Gastrocnemius medialis (tissue), 4 donors: Measurements from ENCODE around the gene PTGIR. TPM values are rescaled to one million over a fixed set of nuclear protein-coding genes. Genes with fewer than 3 reads are reported as not detected.

ENCODE experiments used
- ATAC-seq, 2 donors: fragments of 150-250 bp; one replicate each; pipeline ENCODE4 v1.9.1; 2016
- DNase-seq, 2 donors: peaks; one replicate each; pipeline ENCODE4 v3.0.0-alpha.2; 2019
- H3K27ac ChIP-seq, 4 donors: fragments of 200-600 bp; sonication (generic); 1 replicate in 1 of 4; 2 replicates in 3 of 4; pipeline ENCODE4 v1.5.1; 2016 to 2018; ENCODE audit warnings: mild to moderate bottlenecking in 2 of 4, moderate library complexity in 1 of 4
- H3K27me3 ChIP-seq, 3 donors: fragments of 200-600 bp; sonication (generic) in 2 of 3; 1 replicate in 1 of 3; 2 replicates in 2 of 3; pipeline versions ENCODE4 v1.5.1 to v1.6.0; 2016 to 2019; ENCODE audit warnings: mild to moderate bottlenecking in 1 of 3, moderate library complexity in 1 of 3
- H3K36me3 ChIP-seq, 2 donors: fragments of 200-600 bp; sonication (generic) in 1 of 2; one replicate each; pipeline ENCODE4 v1.5.1; 2017 to 2018
- H3K4me1 ChIP-seq, 2 donors: fragments of 200-600 bp; sonication (generic) in 1 of 2; one replicate each; pipeline ENCODE4 v1.5.1; 2016 to 2017; ENCODE audit warnings: mild to moderate bottlenecking in 2 of 2
- H3K4me3 ChIP-seq, 4 donors: fragments of 200-600 bp; sonication (generic) in 3 of 4; 1 replicate in 1 of 4; 2 replicates in 3 of 4; pipeline ENCODE4 v1.5.1; 2016 to 2019; ENCODE audit warnings: mild to moderate bottlenecking in 2 of 4
- H3K9me3 ChIP-seq, 3 donors: fragments of 200-600 bp; sonication (generic) in 2 of 3; 1 replicate in 1 of 3; 2 replicates in 2 of 3; pipeline ENCODE4 v1.5.1; 2016 to 2019
- CTCF ChIP-seq, 5 experiments: fragments of 450-650 bp in 3 of 5; fragments of 200-600 bp in 2 of 5; sonication (generic) in 2 of 5; IDR thresholded peaks in 4 of 5; conservative IDR thresholded peaks in 1 of 5; 1 replicate in 4 of 5; 2 replicates in 1 of 5; pipeline ENCODE4 v1.5.1; 2016 to 2019; ENCODE audit warnings: antibody characterized with exemption in 5 of 5, mild to moderate bottlenecking in 3 of 5, moderate library complexity in 3 of 5
- POLR2A ChIP-seq, 2 donors: fragments of 450-650 bp; IDR thresholded peaks; one replicate each; pipeline ENCODE4 v1.6.1; 2017; ENCODE audit warnings: antibody characterized with exemption in 2 of 2, mild to moderate bottlenecking in 2 of 2, moderate library complexity in 2 of 2
- in situ Hi-C, 4 donors: fragments of 200-750 bp; cut with MboI; loops; one replicate each; pipeline versions ENCODE4 v1.15.0 to v1.8.0; 2017; ENCODE audit warnings: low sequenced_read_pairs in 4 of 4
- intact Hi-C: fragments of 100-400 bp; cut with DNase I; formaldehyde crosslinking; loops from one replicate; pipeline ENCODE4 v1.15.1; 2023; ENCODE audit warnings: low total_unique reads
- total RNA-seq, 4 donors: library from RNA; depleted of rRNA; stranded (reverse); fragments of >200 nt; gene quantifications; one replicate each; pipeline versions ENCODE4 v1.1.0 to v1.2.3, GENCODE V29; 2016

Gene PTGIR
- total RNA-seq, 4 donors from 2014 or later: 0.87 to 1.7 (median 1.3) TPM

DNA sequence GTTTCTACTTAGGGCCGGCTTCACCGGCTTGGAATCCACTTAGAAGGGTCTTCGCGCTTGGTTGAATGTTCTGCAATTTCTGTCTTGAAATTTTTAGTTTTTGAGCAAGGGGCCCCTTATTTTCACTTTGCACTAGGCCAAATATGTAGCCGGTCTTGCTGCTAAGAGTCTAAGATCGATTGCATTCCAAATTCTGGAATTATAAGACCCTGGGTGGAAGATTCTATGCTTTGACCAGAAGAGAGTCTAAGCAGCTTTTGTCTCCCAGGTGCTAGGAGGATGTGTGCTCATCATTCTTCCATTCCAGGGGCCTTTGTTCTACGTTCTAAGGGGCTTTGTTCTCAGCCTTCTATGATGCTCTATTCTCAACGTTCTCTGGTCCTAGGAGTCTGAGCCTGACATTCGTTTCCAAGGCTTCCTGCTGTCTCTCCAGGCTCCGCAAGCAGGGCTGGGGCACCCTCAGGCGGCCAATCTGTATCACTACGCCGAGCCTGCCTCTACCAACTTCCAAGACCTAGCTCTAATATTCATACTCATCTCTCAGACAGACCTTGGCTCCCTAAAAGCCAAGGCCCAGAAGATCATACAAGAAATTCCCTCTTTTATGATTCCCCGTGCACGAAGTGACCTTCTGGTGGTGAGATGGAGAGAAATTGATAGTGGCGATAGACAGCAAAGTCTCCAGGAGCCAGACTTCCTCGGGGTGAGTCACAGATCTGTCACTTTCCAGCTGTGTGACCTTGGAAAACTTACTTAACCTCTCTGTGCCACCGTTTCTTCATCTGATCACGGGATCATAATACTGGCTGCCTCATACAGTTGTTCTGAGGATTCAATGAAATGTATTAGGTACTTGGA lies 37.1 kb upstream of the PTGIR start:
- H3K4me1 ChIP-seq: peaks cover 17 to 18% of the 10 kb centered on the region in 2 donors
- H3K27ac ChIP-seq: peak overlapping the region; percentile 76 to 86 (median 79)
- peak; percentile 75 to 77 for ATAC-seq
- intact Hi-C loops (loop anchor here (1.0 kb wide), 4 partner anchors 28 to 84 kb away; partner anchors contain the start of genes CALM3, FKRP and STRN4), in situ Hi-C loops (loop anchor here (5.0 to 10.0 kb wide), 4 partner anchors 45 to 127 kb away; no protein-coding TSS in a partner anchor)
- H3K36me3 ChIP-seq: no peaks in the 10 kb centered on the region
- H3K9me3 ChIP-seq: no peaks in the 10 kb centered on the region
- H3K4me3 ChIP-seq: peak overlapping the region; percentile 42 to 70 (median 50)
- H3K27me3 ChIP-seq: peaks cover 14 to 20% (median 16%) of the 10 kb centered on the region in 3 donors
- peak; percentile 69 to 83 for DNase-seq
- TF ChIP-seq POLR2A (IDR thresholded peaks at IDR 0.05) (no peak), CTCF (IDR thresholded peaks at IDR 0.05 in 4 of 5, conservative IDR thresholded peaks at IDR 0.05 in 1 of 5) (peak; percentile 79 to 93 (median 91))

- Histone ChIP-seq H3K4me1 (peaks cover 17 to 18% of the 10 kb centered on the region in 2 donors), H3K9me3 (no peaks in the 10 kb centered on the region), H3K4me3 (peak within 1 kb of the TSS; percentile 61 to 79 (median 71)), H3K36me3 (no peaks in the 10 kb centered on the region), H3K27me3 (peaks cover 14 to 20% (median 16%) of the 10 kb centered on the region in 3 donors), H3K27ac (peak within 1 kb of the TSS; percentile 76 to 86 (median 79))
- TF ChIP-seq POLR2A (IDR thresholded peaks at IDR 0.05) (no peak), CTCF (IDR thresholded peaks at IDR 0.05 in 4 of 5, conservative IDR thresholded peaks at IDR 0.05 in 1 of 5) (no peak)
- in situ Hi-C loops (loop anchor here (5.0 to 10.0 kb wide), 4 partner anchors 44 to 126 kb away; no protein-coding TSS in a partner anchor), intact Hi-C loops (loop anchor here (1.0 kb wide), 3 partner anchors 27 to 85 kb away; partner anchors contain the start of genes CALM3, FKRP and STRN4)
- DNase-seq (peak; percentile 100), ATAC-seq (peak; percentile 92 to 94)
These were observed 36.3 kb upstream of the PTGIR start, which contains the start of gene DACT3 for GRCh38 chr19:46661020-46661731. TSS of gene DACT3 (minus strand) at chr19:46661182. CDS start at chr19:46661064, 118 bp downstream.

DNA sequence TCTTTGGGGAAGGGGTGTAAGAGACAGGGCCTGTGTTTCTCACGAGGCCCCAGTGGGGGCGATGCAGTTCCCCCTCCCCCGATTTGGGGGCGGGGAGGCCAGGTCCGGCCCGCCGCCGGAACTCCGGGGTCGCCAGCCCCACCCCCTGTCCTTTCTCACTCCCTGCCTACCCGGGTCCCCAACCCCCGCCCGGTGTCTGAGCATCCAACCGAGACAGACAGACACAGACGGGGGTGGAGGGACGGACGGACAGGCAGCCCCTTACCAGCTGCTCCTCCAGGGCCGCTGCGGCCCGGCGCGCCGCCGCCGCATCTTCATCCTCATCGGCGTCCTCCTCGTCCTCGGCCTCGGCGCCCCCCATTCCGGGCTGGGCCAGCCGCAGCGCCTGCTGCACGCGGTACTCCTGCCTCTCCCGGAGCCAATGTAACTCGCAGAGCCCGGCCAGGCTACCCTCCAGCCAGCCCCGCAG lies 35.7 kb upstream of the PTGIR start:
- ATAC-seq (peak; percentile 16 to 31), DNase-seq (no peak)
- in situ Hi-C loops (loop anchor here (5.0 to 10.0 kb wide), 4 partner anchors 43 to 126 kb away; no protein-coding TSS in a partner anchor), intact Hi-C loops (loop anchor here (1.0 kb wide), 3 partner anchors 26 to 86 kb away; partner anchors contain the start of genes CALM3, FKRP and STRN4)
- peaks cover 17 to 18% of the 10 kb centered on the region in 2 donors for H3K4me1 ChIP-seq
- no peaks in the 10 kb centered on the region for H3K9me3 ChIP-seq
- H3K36me3 ChIP-seq: no peaks in the 10 kb centered on the region
- H3K4me3 ChIP-seq: peak overlapping the region; percentile 61 to 79 (median 71)
- TF ChIP-seq POLR2A (IDR thresholded peaks at IDR 0.05): peak in 1 of 2 donors; percentile 19
- TF ChIP-seq CTCF (IDR thresholded peaks at IDR 0.05 in 4 of 5, conservative IDR thresholded peaks at IDR 0.05 in 1 of 5): no peak
- H3K27ac ChIP-seq: peak overlapping the region; percentile 51 to 63 (median 57)
- peaks cover 14 to 20% (median 16%) of the 10 kb centered on the region in 3 donors for H3K27me3 ChIP-seq

DNA sequence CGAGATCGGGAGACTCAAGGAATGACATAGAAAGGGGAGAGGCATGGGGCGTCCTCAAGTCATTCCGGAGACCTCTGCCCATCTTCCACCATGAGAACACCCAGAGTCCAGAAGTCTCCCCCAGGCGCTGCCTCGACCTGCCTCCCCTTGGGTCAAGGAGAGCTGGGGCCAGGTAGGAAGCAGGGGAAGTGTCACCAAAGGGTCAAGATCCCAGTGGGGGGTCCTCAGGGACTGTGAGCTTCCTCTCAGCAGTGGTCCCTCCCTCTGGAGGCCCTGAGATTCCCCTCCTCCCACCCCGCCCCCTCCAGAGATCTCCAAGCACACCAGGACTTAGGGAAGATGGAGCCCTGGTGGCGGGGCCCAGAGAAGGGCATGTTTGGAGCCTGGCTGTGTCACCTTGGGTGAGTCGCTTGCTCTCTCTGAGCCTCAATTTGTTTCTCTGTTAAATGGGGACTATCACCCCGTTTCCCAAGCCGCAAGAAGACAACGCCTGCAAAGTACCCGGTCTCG lies 35.2 kb upstream of the PTGIR start:
- in situ Hi-C loops (loop anchor here (5.0 to 10.0 kb wide), 4 partner anchors 43 to 125 kb away; no protein-coding TSS in a partner anchor), intact Hi-C loops (no loop called here)

More for the DNA sequence above, 35.2 kb upstream of the PTGIR start:
- no peaks in the 10 kb centered on the region for H3K36me3 ChIP-seq
- peaks cover 14 to 20% (median 16%) of the 10 kb centered on the region in 3 donors for H3K27me3 ChIP-seq
- ATAC-seq: no peak
- H3K4me1 ChIP-seq: peaks cover 17 to 18% of the 10 kb centered on the region in 2 donors
- peak overlapping the region in 1 of 4 donors; percentile 51 for H3K27ac ChIP-seq
- TF ChIP-seq POLR2A (IDR thresholded peaks at IDR 0.05) (no peak), CTCF (IDR thresholded peaks at IDR 0.05 in 4 of 5, conservative IDR thresholded peaks at IDR 0.05 in 1 of 5) (no peak)
- no peaks in the 10 kb centered on the region for H3K9me3 ChIP-seq
- peak overlapping the region; percentile 61 to 79 (median 71) for H3K4me3 ChIP-seq
- DNase-seq: no peak
